ENCODE results near the gene ARHGEF9. TPM values are rescaled to one million over a fixed set of nuclear protein-coding genes. Genes with fewer than 3 reads are reported as not detected.

Gene ARHGEF9
- total and polyA plus RNA-seq, 2 donors from 2014 or later: 20.0 to 26.4 TPM

GRCh38 chrX:63718010-63718694 lies 66.9 kb downstream of the ARHGEF9 start:
- TF ChIP-seq CTCF (IDR thresholded peaks at IDR 0.05; ENCODE audit: borderline replicate concordance, extremely low read depth, insufficient read depth): no peak
- Histone ChIP-seq H3K27ac (ENCODE audit: low read depth in 2 of 2, low read length in 2 of 2) (no peak overlapping the region), H3K27me3 (ENCODE audit: control insufficient read depth, insufficient read depth, low read length) (no peaks in the 10 kb centered on the region), H3K9ac (ENCODE audit: low read length in 3 of 3) (no peak overlapping the region), H3K36me3 (ENCODE audit: control insufficient read depth in 2 of 3, insufficient read depth in 3 of 3, low read length in 3 of 3) (peaks cover 0 to 7% (median 0%) of the 10 kb centered on the region in 3 donors), H3K9me3 (ENCODE audit: control insufficient read depth in 2 of 3, insufficient read depth in 1 of 3, low read length in 3 of 3) (no peaks in the 10 kb centered on the region), H3K4me3 (ENCODE audit: low read length in 3 of 3) (no peak overlapping the region), H3K4me1 (ENCODE audit: control insufficient read depth in 2 of 3, insufficient read depth in 2 of 3, low read depth in 1 of 3, low read length in 3 of 3) (no peaks in the 10 kb centered on the region)
- FAIRE-seq (no peak), DNase-seq (no peak)
- intact Hi-C loops (cut with DNase I): no loop called here

- Histone ChIP-seq H3K9ac (ENCODE audit: low read length in 3 of 3) (no peak overlapping the region), H3K36me3 (ENCODE audit: control insufficient read depth in 2 of 3, insufficient read depth in 3 of 3, low read length in 3 of 3) (peaks cover 0 to 7% (median 0%) of the 10 kb centered on the region in 3 donors), H3K4me3 (ENCODE audit: low read length in 3 of 3) (no peak overlapping the region), H3K4me1 (ENCODE audit: control insufficient read depth in 2 of 3, insufficient read depth in 2 of 3, low read depth in 1 of 3, low read length in 3 of 3) (no peaks in the 10 kb centered on the region), H3K9me3 (ENCODE audit: control insufficient read depth in 2 of 3, insufficient read depth in 1 of 3, low read length in 3 of 3) (no peaks in the 10 kb centered on the region), H3K27ac (ENCODE audit: low read depth in 2 of 2, low read length in 2 of 2) (no peak overlapping the region), H3K27me3 (ENCODE audit: control insufficient read depth, insufficient read depth, low read length) (no peaks in the 10 kb centered on the region)
- no peak for FAIRE-seq
- no peak for DNase-seq
- intact Hi-C loops (cut with DNase I): no loop called here
- TF ChIP-seq CTCF (IDR thresholded peaks at IDR 0.05; ENCODE audit: borderline replicate concordance, extremely low read depth, insufficient read depth): no peak
Measured at GRCh38 chrX:63713526-63713925, 71.5 kb downstream of the ARHGEF9 start.

- Histone ChIP-seq H3K9ac (ENCODE audit: low read length in 3 of 3) (no peak overlapping the region), H3K27me3 (ENCODE audit: control insufficient read depth, insufficient read depth, low read length) (no peaks in the 10 kb centered on the region), H3K4me1 (ENCODE audit: control insufficient read depth in 2 of 3, insufficient read depth in 2 of 3, low read depth in 1 of 3, low read length in 3 of 3) (no peaks in the 10 kb centered on the region), H3K27ac (ENCODE audit: low read depth in 2 of 2, low read length in 2 of 2) (no peak overlapping the region), H3K36me3 (ENCODE audit: control insufficient read depth in 2 of 3, insufficient read depth in 3 of 3, low read length in 3 of 3) (peaks cover 4 to 7% (median 4%) of the 10 kb centered on the region in 3 donors), H3K9me3 (ENCODE audit: control insufficient read depth in 2 of 3, insufficient read depth in 1 of 3, low read length in 3 of 3) (no peaks in the 10 kb centered on the region), H3K4me3 (ENCODE audit: low read length in 3 of 3) (no peak overlapping the region)
- no peak for FAIRE-seq
- intact Hi-C loops (cut with DNase I): no loop called here
- no peak for TF ChIP-seq CTCF (IDR thresholded peaks at IDR 0.05; ENCODE audit: borderline replicate concordance, extremely low read depth, insufficient read depth)
- no peak for DNase-seq
Measured at GRCh38 chrX:63708801-63709200, 76.2 kb downstream of the ARHGEF9 start.

All from kidney (tissue), 14 donors.